Measurements from ENCODE around the gene HOXB3.

DNA sequence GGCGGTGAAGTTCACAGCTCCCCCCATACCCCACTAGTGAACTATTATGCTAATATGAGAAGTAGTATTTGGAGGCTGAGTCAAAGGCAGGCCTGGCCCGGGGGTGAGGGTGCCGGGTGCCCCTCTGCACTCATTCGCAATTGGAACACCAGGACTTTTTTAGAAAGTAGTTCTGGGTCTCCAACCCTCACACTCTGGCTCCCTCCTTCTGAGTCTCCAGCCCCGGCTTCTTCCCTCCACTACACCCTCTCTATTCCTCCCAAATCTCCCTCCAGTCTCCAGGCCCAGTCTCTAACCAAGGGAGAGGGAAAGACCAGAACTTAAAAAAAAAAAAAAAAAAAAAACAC, 33.8 kb downstream of the HOXB3 start:
- TF ChIP-seq, protein P1, sequence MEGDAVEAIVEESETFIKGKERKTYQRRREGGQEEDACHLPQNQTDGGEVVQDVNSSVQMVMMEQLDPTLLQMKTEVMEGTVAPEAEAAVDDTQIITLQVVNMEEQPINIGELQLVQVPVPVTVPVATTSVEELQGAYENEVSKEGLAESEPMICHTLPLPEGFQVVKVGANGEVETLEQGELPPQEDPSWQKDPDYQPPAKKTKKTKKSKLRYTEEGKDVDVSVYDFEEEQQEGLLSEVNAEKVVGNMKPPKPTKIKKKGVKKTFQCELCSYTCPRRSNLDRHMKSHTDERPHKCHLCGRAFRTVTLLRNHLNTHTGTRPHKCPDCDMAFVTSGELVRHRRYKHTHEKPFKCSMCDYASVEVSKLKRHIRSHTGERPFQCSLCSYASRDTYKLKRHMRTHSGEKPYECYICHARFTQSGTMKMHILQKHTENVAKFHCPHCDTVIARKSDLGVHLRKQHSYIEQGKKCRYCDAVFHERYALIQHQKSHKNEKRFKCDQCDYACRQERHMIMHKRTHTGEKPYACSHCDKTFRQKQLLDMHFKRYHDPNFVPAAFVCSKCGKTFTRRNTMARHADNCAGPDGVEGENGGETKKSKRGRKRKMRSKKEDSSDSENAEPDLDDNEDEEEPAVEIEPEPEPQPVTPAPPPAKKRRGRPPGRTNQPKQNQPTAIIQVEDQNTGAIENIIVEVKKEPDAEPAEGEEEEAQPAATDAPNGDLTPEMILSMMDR (conservative IDR thresholded peaks at IDR 0.05; ENCODE audit: low read depth, low read length) = no peak
- no peak for TF ChIP-seq EZH2 (IDR thresholded peaks at IDR 0.05; ENCODE audit: low read length, unreplicated experiment)
- no peak for TF ChIP-seq EZH2phosphoT487 (IDR thresholded peaks at IDR 0.05; ENCODE audit: borderline replicate concordance, low read length)
